H1 (cell line): Measurements from ENCODE around the gene SLC24A3. TPM values are rescaled to one million over a fixed set of nuclear protein-coding genes. Genes with fewer than 3 reads are reported as not detected.

ENCODE experiments used
- CHD2 ChIP-seq: IDR thresholded peaks from 2 replicates; pipeline ENCODE4 v1.6.1; 2012; ENCODE audit warnings: low read length, improper control_type of control experiment
- E2F6 ChIP-seq: IDR thresholded peaks from 2 replicates; pipeline ENCODE4 v1.6.1; 2012; ENCODE audit warnings: inconsistent platforms
- SP1 ChIP-seq: IDR thresholded peaks from 2 replicates; pipeline ENCODE4 v1.6.1; 2011; ENCODE audit warnings: low read depth, low read length
- SRF ChIP-seq: IDR thresholded peaks from 2 replicates; pipeline ENCODE4 v1.6.1; 2011; ENCODE audit warnings: mild to moderate bottlenecking, low read depth, low read length, moderate library complexity
- polyA plus RNA-seq, 7 experiments: library from polyadenylated mRNA; depleted of rRNA in 3 of 7; stranded (reverse) in 5 of 7; unstranded in 2 of 7; fragments of >200 nt in 5 of 7; fragments of 200-250 nt in 2 of 7; gene quantifications; 1 replicate in 5 of 7; 2 replicates in 1 of 7; 4 replicates in 1 of 7; pipeline versions ENCODE4 v1.2.1 to v1.2.3, GENCODE V29; 2011 to 2013; ENCODE audit warnings: missing spikeins in 2 of 7, mixed read lengths in 2 of 7
- total RNA-seq: library from RNA; stranded (reverse); fragmentation: NEBNext Ultra II Directional; extraction: Animal tissue kit (Norgen Biotek cat#: 25700); gene quantifications from 2 replicates; pipeline ENCODE4 v1.2.1, GENCODE V29; 2021

SLC24A3 gene
- total and polyA plus RNA-seq, 2 of the 8 experiments (the other 6 are each of a cell fraction or from before 2014, with no cell fraction given): 4.5 to 6.3 TPM

GRCh38 chr20:19416627-19417026, 204.2 kb downstream of the SLC24A3 start (continued):
- no peak for TF ChIP-seq E2F6
- no peak for TF ChIP-seq CHD2
- no peak for TF ChIP-seq SRF
- TF ChIP-seq SP1: no peak
- TF ChIP-seq, all 59 proteins: peak for 0
